HFF-Myc (cell line): ENCODE data around the gene ETV7.

ENCODE experiments used
- DNase-seq: peaks from one replicate; pipeline ENCODE4 v3.0.0-alpha.2; 2011; ENCODE audit warnings: low read depth; ENCODE audit errors: extremely low read depth
- H3K4me3 ChIP-seq: replicated peaks from 2 replicates; pipeline ENCODE4 v1.5.1; 2011; ENCODE audit warnings: low read depth, mild to moderate bottlenecking, control low read depth, low read length
- CTCF ChIP-seq: IDR thresholded peaks from 2 replicates; pipeline ENCODE4 v1.5.1; 2012; ENCODE audit warnings: mild to moderate bottlenecking, low read depth, low read length, control low read depth; ENCODE audit errors: missing control alignments

ETV7 gene

DNA sequence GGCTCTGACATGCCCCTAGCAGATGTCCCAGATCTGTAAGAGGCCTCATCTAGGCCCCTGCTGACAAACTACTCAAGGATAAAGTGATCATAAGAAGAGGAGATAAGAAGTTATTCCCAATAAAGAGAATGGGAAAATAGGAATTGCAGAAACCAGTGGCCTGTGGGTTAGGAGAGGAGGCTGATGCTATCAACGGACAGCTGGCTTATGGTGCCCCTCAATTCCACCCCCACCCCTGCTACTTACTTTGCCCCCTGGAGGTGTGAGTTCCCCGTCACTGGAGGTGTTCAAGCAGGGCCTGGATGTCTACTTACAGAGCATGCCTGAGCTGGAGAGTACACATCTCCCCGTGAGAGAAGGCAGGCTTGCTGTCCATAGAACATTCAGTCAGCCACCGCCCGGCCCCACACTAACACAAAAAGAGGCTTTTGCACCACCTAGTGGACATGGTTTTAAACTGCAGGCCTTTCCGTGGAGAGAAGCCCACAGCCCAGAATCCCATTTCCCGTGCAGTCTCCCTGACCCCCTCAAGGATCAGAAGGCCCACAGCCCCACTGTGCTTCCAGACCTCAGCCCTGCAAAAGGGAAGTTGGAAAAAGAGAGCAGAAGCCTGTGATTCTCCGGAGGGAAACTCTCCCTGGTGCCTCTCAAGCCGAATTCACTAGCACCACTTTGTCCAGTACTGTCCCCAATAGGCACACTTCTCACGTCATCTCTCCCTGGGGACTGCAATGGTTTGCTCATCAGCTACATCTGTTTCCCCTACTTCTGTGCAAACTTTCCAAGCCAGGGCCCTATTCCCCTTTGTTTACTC, 27.0 kb downstream of the ETV7 start:
- H3K4me3 ChIP-seq, result no peak overlapping the region
- peak; percentile 78 for TF ChIP-seq CTCF
- DNase-seq, result peak; percentile 49

DNA sequence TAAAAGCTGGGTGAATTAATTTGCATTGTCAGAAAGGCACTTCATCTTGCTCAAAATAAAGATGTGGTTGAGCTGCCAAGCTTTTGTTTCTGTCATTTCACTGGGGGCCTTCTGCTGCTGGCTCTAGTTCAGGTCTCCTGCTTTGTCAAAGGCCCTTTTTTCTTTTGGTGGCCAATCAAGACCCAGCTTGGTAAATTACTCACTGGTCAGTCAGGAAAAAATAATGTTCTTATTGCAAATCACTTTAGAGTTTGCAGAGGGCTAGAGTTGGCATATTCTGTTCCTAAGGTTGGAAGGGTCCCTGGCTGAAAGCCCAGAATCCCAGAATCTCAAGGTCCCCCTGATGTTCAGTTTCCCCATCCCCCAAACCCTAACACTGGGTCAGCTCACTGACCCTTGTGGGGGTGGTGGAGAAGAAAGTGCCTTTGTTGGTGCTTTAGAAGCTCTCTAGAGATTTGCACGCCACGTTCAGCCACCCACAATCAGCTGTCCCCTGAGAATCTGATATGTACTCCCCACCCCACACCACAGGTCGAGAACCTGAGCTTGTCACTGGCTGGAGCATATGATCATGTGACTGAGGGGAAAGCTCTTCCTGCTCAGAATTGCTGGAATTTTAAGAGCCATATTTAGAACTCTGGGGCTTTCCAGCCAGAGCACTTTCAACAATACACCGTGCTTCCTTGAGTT, 29.1 kb downstream of the ETV7 start:
- H3K4me3 ChIP-seq, result no peak overlapping the region
- TF ChIP-seq CTCF, result no peak
- DNase-seq, result no peak

- no peak overlapping the region for H3K4me3 ChIP-seq
- no peak for DNase-seq
- no peak for TF ChIP-seq CTCF
Observed at GRCh38 chr6:36357872-36358225, 29.6 kb downstream of the ETV7 start.

- H3K4me3 ChIP-seq, result no peak overlapping the region
- DNase-seq, result no peak
- no peak for TF ChIP-seq CTCF
Observed at GRCh38 chr6:36355819-36356218, 31.6 kb downstream of the ETV7 start.

DNA sequence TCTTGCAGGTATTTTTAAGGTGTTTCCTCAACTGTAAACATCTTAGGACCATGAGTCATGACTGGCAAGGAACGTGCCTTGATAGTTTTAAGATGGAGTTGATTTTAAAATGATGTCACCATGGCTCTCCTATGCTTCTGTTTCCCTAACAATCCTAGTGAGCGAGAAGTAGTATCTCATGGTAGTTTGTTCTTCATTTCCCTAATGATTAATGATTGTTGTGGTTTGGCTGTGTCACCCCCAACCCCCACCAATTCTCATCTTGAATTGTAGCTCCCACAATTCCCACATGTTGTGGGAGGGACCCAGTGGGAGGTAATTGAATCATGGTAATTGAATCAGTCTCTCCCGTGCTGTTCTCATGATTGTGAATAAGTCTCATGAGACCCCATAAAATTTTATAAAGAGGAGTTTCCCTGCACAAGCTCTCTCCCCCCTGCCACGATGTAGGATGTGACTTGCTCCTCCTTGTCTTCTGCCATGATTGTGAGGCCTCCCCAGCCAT, 34.0 kb downstream of the ETV7 start:
- no peak overlapping the region for H3K4me3 ChIP-seq
- no peak for DNase-seq
- no peak for TF ChIP-seq CTCF

GRCh38 chr6:36352477-36353157, 34.9 kb downstream of the ETV7 start:
- TF ChIP-seq CTCF, result no peak
- no peak overlapping the region for H3K4me3 ChIP-seq
- DNase-seq, result no peak
